Activated B cell treated with CpG ODN at 0.5 μM for 24 hours (primary cell): ENCODE results near the gene XPR1. TPM values are rescaled to one million over a fixed set of nuclear protein-coding genes. Genes with fewer than 3 reads are reported as not detected.

Experiments used
- ATAC-seq: fragments of 200-7000 bp; cut with Tn5 transposase; one replicate; pipeline ENCODE4 v1.10.0; 2021; ENCODE audit warnings: low read depth, mild to moderate bottlenecking, moderate library complexity
- CTCF ChIA-PET: fragments of 350-600 bp; sonication (Branson Sonifier 250); formaldehyde crosslinking; loops from one replicate; lab custom pipeline; 2021; ENCODE audit warnings: antibody characterized with exemption; lab: Charles Lee
- POLR2A ChIA-PET: fragments of 350-600 bp; sonication (Branson Sonifier 250); formaldehyde crosslinking; loops from one replicate; lab custom pipeline; 2021; ENCODE audit warnings: antibody characterized with exemption; lab: Charles Lee
- DNase-seq: peaks from one replicate; pipeline ENCODE4 v3.0.0; 2022
- H3K27ac Mint-ChIP-seq: one replicate; pipeline ENCODE4 v1.8.0; 2020; ENCODE audit warnings: mixed read lengths
- H3K27me3 Mint-ChIP-seq: one replicate; pipeline ENCODE4 v1.8.0; 2021; ENCODE audit warnings: mixed read lengths
- H3K36me3 Mint-ChIP-seq: one replicate; pipeline ENCODE4 v1.8.0; 2021; ENCODE audit warnings: low read depth, mixed read lengths
- H3K4me1 Mint-ChIP-seq: one replicate; pipeline ENCODE4 v1.8.0; 2021; ENCODE audit warnings: mixed read lengths
- H3K4me3 Mint-ChIP-seq: one replicate; pipeline ENCODE4 v1.8.0; 2020; ENCODE audit warnings: mild to moderate bottlenecking, mixed read lengths
- H3K9me3 Mint-ChIP-seq: one replicate; pipeline ENCODE4 v1.8.0; 2020; ENCODE audit warnings: mixed read lengths
- CTCF ChIP-seq: fragments of 200-600 bp; IDR thresholded peaks from one replicate; pipeline ENCODE4 v1.8.0; 2022; ENCODE audit warnings: antibody characterized with exemption, mild to moderate bottlenecking
- intact Hi-C: fragments of 100-400 bp; cut with micrococcal nuclease; formaldehyde crosslinking; loops from one replicate; pipeline ENCODE4 v1.15.1; 2024
- total RNA-seq: library from RNA; stranded (reverse); gene quantifications from 2 replicates; pipeline ENCODE4 v1.2.3, GENCODE V29; 2022

Gene XPR1
- total RNA-seq, 1 donor from 2014 or later = 20.4 TPM

DNA sequence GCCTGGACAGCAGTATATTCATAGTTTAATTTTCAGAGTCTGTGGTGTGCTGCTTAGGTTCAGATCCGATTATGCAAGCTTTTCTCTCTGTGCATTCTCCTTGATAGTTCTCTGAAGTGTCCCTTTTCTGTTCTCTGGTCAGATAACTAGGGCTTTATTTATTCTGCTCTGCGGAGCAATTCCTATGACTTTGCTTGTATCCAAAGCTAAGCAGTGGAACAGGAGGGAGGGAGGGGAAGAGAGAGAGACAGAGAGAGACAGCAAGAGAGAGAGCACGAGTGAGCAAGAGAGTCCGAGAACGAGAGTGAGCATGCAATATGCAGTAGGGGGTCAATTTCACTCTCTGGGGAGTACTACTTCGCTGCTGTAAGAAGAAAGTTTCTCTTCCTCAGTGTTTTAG is 113.3 kb downstream of the XPR1 start:
- DNase-seq (no peak), ATAC-seq (no peak)
- TF ChIP-seq CTCF = no peak
- Mint-ChIP-seq H3K36me3 (peaks cover 49% of the 10 kb centered on the region), H3K4me1 (no peaks in the 10 kb centered on the region), H3K9me3 (peaks cover 23% of the 10 kb centered on the region), H3K27me3 (no peaks in the 10 kb centered on the region), H3K27ac (no peak overlapping the region), H3K4me3 (no peak overlapping the region)
- POLR2A ChIA-PET = no interaction called here
- CTCF ChIA-PET = no interaction called here
- intact Hi-C loops = no loop called here

DNA sequence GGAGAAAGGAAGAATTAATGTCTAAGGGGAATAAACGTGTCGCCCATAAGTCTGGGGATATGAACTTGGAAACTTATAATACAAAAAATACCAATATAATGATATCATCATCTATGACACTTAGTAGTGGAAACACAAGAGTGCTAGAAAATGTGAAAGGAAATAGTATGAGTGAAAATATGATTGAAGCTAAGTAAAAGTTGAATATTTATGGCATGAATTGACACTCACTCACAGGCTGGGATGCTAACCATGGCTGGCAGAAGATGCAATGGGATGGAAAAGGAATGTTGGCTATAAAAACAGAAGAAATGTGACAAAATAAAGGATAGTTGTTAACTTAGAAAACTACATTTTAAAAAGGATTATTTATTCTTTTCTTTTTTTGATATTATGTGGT is 120.1 kb downstream of the XPR1 start:
- POLR2A ChIA-PET = no interaction called here
- TF ChIP-seq CTCF = no peak

GRCh38 chr1:180754453-180754852 is 122.6 kb downstream of the XPR1 start:
- Mint-ChIP-seq H3K4me3 (no peak overlapping the region), H3K9me3 (peaks cover 4% of the 10 kb centered on the region), H3K4me1 (peaks cover 3% of the 10 kb centered on the region), H3K27ac (no peak overlapping the region), H3K27me3 (no peaks in the 10 kb centered on the region), H3K36me3 (peaks cover 16% of the 10 kb centered on the region)
- DNase-seq (no peak), ATAC-seq (no peak)
- intact Hi-C loops = no loop called here
- CTCF ChIA-PET = no interaction called here
- POLR2A ChIA-PET = no interaction called here
- TF ChIP-seq CTCF = no peak

More for the DNA sequence above, 120.1 kb downstream of the XPR1 start:
- ATAC-seq (no peak), DNase-seq (no peak)
- no peak overlapping the region for H3K27ac Mint-ChIP-seq
- intact Hi-C loops = no loop called here
- no peaks in the 10 kb centered on the region for H3K27me3 Mint-ChIP-seq
- no peak overlapping the region for H3K4me3 Mint-ChIP-seq
- peaks cover 2% of the 10 kb centered on the region for H3K9me3 Mint-ChIP-seq
- peaks cover 2% of the 10 kb centered on the region for H3K4me1 Mint-ChIP-seq
- H3K36me3 Mint-ChIP-seq = peaks cover 17% of the 10 kb centered on the region
- CTCF ChIA-PET = no interaction called here

DNA sequence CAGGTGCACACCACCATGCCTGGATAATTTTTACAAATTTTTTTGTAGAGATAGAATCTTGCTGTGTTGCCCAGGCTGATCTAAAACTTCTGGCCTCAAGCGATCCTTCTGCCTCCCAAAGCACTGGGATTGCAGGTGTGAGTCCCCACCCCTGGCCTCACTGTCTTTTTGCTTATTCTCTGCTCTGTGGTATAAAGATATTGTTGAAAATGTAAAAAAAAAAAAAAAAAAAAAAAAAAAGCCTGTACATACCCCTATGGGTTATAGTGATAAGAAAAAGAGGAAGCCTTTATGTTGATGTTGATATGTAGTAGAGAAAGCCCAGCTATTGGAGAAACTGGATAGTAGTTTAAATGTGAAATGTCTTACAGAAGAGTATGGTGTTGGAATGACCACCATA is 125.8 kb downstream of the XPR1 start:
- H3K27me3 Mint-ChIP-seq = no peaks in the 10 kb centered on the region
- ChIA-PET POLR2A (no interaction called here), CTCF (no interaction called here)
- H3K4me3 Mint-ChIP-seq = no peak overlapping the region
- ATAC-seq (no peak), DNase-seq (no peak)
- H3K27ac Mint-ChIP-seq = no peak overlapping the region
- intact Hi-C loops = no loop called here
- peaks cover 11% of the 10 kb centered on the region for H3K36me3 Mint-ChIP-seq
- H3K9me3 Mint-ChIP-seq = peaks cover 2% of the 10 kb centered on the region
- H3K4me1 Mint-ChIP-seq = peaks cover 3% of the 10 kb centered on the region
- no peak for TF ChIP-seq CTCF

DNA sequence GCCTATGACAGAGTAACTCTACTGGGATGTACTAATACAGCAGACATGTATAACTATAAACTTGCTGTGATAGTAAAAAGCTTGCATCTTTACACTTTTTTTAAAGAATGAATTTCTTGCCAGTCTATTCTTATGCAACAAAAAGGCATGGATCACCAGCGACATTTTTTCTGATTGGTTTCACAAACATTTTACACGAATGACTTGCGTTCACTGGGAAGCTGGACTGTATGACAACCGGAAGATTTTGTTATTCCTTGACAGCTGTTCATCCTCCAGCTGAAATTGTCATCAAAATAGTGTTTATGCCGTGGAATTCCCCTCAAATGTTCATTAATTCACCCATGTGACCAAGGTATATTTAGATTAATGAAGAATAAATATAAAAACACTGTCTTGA is 131.0 kb downstream of the XPR1 start:
- H3K27ac Mint-ChIP-seq = no peak overlapping the region
- DNase-seq (no peak), ATAC-seq (no peak)
- CTCF ChIA-PET = no interaction called here
- no peaks in the 10 kb centered on the region for H3K27me3 Mint-ChIP-seq
- no peaks in the 10 kb centered on the region for H3K36me3 Mint-ChIP-seq
- POLR2A ChIA-PET = no interaction called here
- H3K9me3 Mint-ChIP-seq = peaks cover 2% of the 10 kb centered on the region
- no peaks in the 10 kb centered on the region for H3K4me1 Mint-ChIP-seq
- H3K4me3 Mint-ChIP-seq = no peak overlapping the region
- intact Hi-C loops = no loop called here
- no peak for TF ChIP-seq CTCF
